HG03565 (cell line): ENCODE measurements around the gene RSPH6A.

Source experiments
- ATAC-seq: cut with Tn5 transposase; IDR thresholded peaks from one replicate; pipeline ENCODE4 v1.9.1; 2021; ENCODE audit warnings: mild to moderate bottlenecking, moderate library complexity; ENCODE audit not compliant: unreplicated experiment

Gene RSPH6A

DNA sequence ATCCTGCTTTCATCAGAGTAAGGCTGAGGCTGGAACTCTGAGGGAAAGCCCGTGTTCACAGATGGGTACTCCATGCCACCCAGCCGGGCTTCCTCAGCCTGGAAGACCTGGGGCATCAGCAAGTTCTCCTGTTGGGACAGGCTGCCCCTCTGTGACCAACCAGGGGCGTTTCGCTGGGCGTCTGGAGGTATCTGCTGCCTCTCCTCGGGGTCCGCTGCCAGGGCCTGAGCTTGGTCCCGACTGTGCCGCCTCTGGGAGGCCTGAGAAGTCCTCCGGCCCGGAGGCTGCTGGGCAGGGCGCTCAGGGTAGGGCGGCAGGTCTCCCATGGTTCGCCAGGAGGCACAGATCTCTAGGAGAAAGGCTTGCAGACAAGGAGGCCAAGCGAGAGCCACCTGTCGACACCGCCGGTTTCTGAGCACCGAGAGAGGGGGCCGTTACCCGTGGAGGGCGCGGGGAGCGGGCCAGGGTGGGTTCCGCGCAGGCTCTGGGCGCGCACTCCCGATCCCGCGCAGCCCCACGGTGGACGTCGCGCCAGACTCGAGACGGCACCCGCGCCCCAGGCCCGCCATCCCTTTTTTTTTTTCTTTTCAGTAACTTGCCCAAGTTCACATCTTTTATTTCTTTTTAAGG lies at the start of gene RSPH6A:
TSS of gene RSPH6A (minus strand) at position 458 of the 630 bp plus-strand sequence. CDS start at position 326, 132 bp downstream.
- ATAC-seq, result no peak

DNA sequence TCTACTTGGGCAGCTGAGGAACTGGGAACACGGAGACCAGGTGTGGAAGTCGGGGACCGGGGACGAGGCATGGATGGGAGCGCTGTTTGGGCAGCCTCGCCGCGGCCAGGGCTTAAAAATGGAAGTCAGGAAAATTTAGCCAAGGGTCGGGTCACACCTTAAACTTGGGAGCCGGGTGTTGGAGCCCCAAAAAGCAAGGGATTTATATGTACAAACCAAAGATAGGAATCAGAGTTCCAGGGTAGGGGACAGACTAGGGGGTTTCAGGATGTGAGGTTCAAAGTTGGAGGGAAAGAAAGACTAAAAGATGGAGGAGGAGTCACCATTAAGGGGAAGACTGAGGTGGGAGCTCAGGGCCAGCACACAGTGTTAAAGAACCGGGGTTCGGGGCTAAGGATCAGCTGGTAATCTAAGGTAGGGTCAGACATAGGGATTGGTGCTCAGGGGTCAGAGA lies 49.5 kb upstream of the RSPH6A start:
- no peak for ATAC-seq

GRCh38 chr19:45863840-45864628 lies 48.9 kb upstream of the RSPH6A start, which contains the start of gene FOXA3:
Gene FOXA3 (plus strand): TSS chr19:45864326. CDS start chr19:45864457, 131 bp downstream.
- ATAC-seq, result peak; percentile 30

DNA sequence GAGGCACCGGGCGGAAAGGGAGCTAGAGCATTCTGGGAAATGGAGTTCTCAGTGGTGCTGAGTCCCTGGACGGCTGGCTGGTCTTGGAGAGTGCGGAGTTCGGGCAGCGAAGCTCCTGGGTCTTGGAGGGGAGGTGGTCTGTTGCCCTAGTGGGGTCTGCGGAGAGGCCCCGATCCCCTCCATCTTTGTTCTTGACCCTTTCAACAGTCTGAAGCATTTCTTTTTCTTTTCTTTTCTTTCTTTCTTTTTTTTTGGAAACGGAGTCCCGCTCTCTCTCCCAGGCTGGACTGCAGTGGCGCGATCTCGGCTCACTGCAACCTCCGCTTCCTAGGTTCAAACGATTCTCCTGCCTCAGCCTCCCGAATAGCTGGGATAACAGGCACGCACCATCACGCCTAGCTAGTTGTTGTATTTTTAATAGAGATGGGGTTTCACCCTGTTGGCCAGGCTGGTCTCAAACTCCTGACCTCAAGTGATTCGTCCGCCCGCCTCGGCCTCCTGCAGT lies 48.3 kb upstream of the RSPH6A start:
- no peak for ATAC-seq

DNA sequence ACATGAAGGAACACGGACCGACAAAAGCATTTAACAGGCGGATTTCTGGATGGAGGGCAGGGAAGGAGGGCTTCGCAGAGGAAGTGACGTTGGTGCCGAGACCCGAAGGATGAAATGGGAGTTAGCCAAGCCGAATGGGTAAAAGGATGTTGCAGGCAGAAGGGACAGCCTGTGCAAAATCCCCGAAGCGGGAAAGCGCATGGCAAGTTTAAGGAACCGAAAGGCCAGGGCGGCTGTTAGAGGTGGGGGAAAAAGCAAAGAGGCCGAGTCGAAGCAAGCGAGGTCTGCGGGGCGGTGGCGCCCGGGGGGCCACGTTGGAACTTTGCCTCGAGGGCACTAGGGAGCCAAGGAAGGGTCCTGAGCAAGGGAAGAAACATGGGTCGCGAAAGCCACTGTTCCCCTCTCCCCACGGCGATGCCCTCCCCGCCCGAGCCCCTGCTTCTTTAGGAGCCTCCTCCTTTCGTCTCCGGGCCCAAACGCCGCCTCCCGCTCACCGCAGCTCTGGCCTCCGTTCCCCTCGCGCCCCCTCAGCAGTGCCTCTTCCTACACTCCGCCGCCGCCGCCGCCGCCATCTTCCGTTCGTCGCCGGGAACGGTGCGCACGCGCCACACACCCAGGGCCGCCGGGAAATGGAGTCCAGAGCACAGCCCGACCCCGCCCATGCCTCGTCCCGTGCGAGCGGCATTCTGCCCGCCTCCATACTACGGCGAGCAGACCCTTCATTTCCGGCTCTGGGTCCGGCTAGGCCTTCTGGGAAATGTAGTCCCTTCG lies 47.6 kb upstream of the RSPH6A start, which contains the start of gene SYMPK:
TSS of gene SYMPK (minus strand) at position 584 of the 771 bp plus-strand sequence. CDS start 8,652 bp downstream, outside the sequence.
- ATAC-seq, result peak; percentile 86

DNA sequence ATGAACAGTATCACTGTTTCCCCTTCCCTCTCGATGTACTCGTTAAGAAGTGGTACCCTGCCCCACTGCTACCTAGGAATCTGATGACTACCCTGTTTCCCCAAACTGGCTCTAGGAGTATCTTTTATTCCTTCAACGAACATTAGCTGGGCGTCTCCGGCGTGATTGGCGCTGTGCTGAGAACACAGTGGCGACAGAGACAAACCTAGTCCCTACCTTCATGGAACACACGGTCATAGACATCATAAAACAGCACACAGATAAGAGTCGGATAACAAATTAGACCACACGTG lies 47.1 kb upstream of the RSPH6A start:
- ATAC-seq, result no peak

GRCh38 chr19:45860359-45861259 lies 45.5 kb upstream of the RSPH6A start:
- no peak for ATAC-seq

GRCh38 chr19:45854167-45854778 lies 39.2 kb upstream of the RSPH6A start:
- no peak for ATAC-seq

- no peak for ATAC-seq
Observed at GRCh38 chr19:45852983-45853382, 37.9 kb upstream of the RSPH6A start.

GRCh38 chr19:45852145-45852750 lies 37.1 kb upstream of the RSPH6A start:
- no peak for ATAC-seq

GRCh38 chr19:45848922-45849321 lies 33.8 kb upstream of the RSPH6A start:
- no peak for ATAC-seq

- no peak for ATAC-seq
Observed at GRCh38 chr19:45847663-45848062, 32.6 kb upstream of the RSPH6A start.

DNA sequence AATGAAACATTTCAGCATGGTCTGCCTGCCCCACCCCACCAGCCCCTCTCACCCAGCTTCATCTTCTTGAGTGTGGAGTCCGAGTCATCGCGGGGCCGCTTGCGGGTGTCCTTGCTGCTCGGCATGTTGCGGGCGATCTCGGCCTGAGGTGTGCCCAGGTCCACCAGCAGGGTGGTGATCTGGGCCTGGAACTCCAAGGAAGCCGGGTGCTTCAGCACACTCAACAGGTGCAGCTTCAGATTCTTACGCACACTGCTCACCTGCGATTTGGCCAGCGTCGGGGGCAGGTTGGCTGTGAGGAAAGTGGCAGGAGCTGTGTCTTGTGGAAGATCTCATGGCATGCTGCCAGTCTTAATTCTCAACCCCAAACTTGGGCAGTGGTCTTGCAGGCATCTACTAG lies 27.1 kb upstream of the RSPH6A start:
- ATAC-seq, result no peak

GRCh38 chr19:45834970-45835369 lies 19.9 kb upstream of the RSPH6A start:
- no peak for ATAC-seq

GRCh38 chr19:45828945-45829344 lies 13.8 kb upstream of the RSPH6A start:
- ATAC-seq, result no peak

GRCh38 chr19:45828523-45828922 lies 13.4 kb upstream of the RSPH6A start:
- ATAC-seq, result no peak

GRCh38 chr19:45827459-45828093 lies 12.5 kb upstream of the RSPH6A start:
- no peak for ATAC-seq

- ATAC-seq, result no peak
Observed at GRCh38 chr19:45826934-45827333, 11.8 kb upstream of the RSPH6A start.
